Loucy (cell line): Measurements from ENCODE around the gene NPAT.
A peak's percentile ranks its signal among the peaks of the same experiment; 100 is the strongest.

Experiments used
- H2AFZ ChIP-seq: fragments of 200-600 bp; sonication (generic); 2 replicates; pipeline ENCODE4 v1.6.0; 2016; ENCODE audit warnings: antibody characterized with exemption, mild to moderate bottlenecking, low read length, moderate library complexity
- H3F3A ChIP-seq: fragments of 200-600 bp; 2 replicates; pipeline ENCODE4 v1.6.0; 2016; ENCODE audit warnings: antibody characterized with exemption, low read depth, mild to moderate bottlenecking
- H3K27me3 ChIP-seq: fragments of 200-600 bp; sonication (generic); 2 replicates; pipeline ENCODE4 v1.6.1; 2014; ENCODE audit warnings: low read length, mild to moderate bottlenecking; ENCODE audit not compliant: insufficient read depth, poor library complexity, severe bottlenecking
- H3K36me3 ChIP-seq: fragments of 200-600 bp; sonication (generic); 2 replicates; pipeline ENCODE4 v1.6.1; 2016; ENCODE audit warnings: low read length; ENCODE audit not compliant: insufficient read depth
- H3K4me1 ChIP-seq: fragments of 200-600 bp; sonication (generic); 2 replicates; pipeline ENCODE4 v1.5.1; 2014; ENCODE audit warnings: low read length, mild to moderate bottlenecking; ENCODE audit not compliant: insufficient read depth, poor library complexity, severe bottlenecking
- H3K4me2 ChIP-seq: fragments of 200-600 bp; sonication (generic); 2 replicates; pipeline ENCODE4 v1.6.0; 2014; ENCODE audit warnings: antibody characterized with exemption, low read length, low read depth, mild to moderate bottlenecking; ENCODE audit not compliant: poor library complexity, severe bottlenecking
- H3K4me3 ChIP-seq: fragments of 200-600 bp; sonication (generic); 2 replicates; pipeline ENCODE4 v1.5.1; 2014; ENCODE audit warnings: low read length, mild to moderate bottlenecking, mixed read lengths; ENCODE audit not compliant: poor library complexity, severe bottlenecking
- H3K79me2 ChIP-seq: fragments of 200-600 bp; sonication (generic); 2 replicates; pipeline ENCODE4 v1.6.1; 2014; ENCODE audit warnings: low read length; ENCODE audit not compliant: insufficient read depth
- H3K9ac ChIP-seq: fragments of 200-600 bp; sonication (generic); 2 replicates; pipeline ENCODE4 v1.6.0; 2014; ENCODE audit warnings: mild to moderate bottlenecking, low read depth, low read length, moderate library complexity; ENCODE audit not compliant: poor library complexity, severe bottlenecking
- H3K9me2 ChIP-seq: fragments of 200-600 bp; sonication (generic); replicated peaks from 2 replicates; pipeline ENCODE4 v1.6.1; 2016; ENCODE audit warnings: low read depth, low read length, mixed read lengths
- H3K9me3 ChIP-seq: fragments of 200-600 bp; sonication (generic); 2 replicates; pipeline ENCODE4 v1.6.1; 2014; ENCODE audit warnings: mild to moderate bottlenecking, antibody characterized with exemption, low read length, low read depth; ENCODE audit not compliant: insufficient read depth
- H4K20me1 ChIP-seq: fragments of 200-600 bp; sonication (generic); 2 replicates; pipeline ENCODE4 v1.6.0; 2014; ENCODE audit warnings: antibody characterized with exemption, low read length, mild to moderate bottlenecking; ENCODE audit not compliant: insufficient read depth, poor library complexity, severe bottlenecking
- EZH2phosphoT487 ChIP-seq: fragments of 200-600 bp; IDR thresholded peaks from 2 replicates; pipeline ENCODE4 v1.6.1; 2018; ENCODE audit warnings: antibody characterized with exemption, mild to moderate bottlenecking, moderate library complexity, borderline replicate concordance
- TF ChIP-seq, protein P1 (sequence below): fragments of 200-600 bp; sonication (generic); conservative IDR thresholded peaks from 2 replicates; pipeline ENCODE4 v1.5.1; 2014; ENCODE audit warnings: mild to moderate bottlenecking, antibody characterized with exemption, low read length

NPAT gene

DNA sequence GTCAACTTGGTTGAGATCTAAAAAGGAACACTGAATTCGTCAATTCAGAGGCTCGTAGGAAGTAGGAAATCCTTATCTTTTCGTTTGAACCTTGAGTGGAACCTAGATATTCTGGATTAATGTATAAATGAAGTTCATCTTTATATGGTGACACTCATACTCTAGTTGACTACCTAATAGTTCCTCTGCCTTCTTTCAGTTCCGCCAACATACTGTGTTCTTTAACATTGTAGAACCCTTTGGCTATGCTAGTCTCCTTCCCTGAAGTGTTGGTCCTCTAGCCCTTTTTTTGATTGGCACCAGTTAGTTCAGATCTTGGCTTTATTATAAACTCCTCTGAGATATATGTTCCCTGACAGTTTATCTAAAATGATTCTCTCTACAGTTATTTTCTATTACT lies 1.9 kb upstream of the NPAT start:
- Histone ChIP-seq H3K4me1 (peaks cover 46% of the 10 kb centered on the region), H3K36me3 (peaks cover 8% of the 10 kb centered on the region; the same call in 1 of the 2 replicates), H3K27me3 (no peaks in the 10 kb centered on the region), H3K4me2 (peak overlapping the region; percentile 93), H3K79me2 (peaks cover 65% of the 10 kb centered on the region), H3K9me2 (no peaks in the 10 kb centered on the region), H2AFZ (no peak overlapping the region), H3K4me3 (peak overlapping the region; percentile 96), H3K9me3 (no peaks in the 10 kb centered on the region), H3K9ac (peak overlapping the region; percentile 86), H4K20me1 (peaks cover 44% of the 10 kb centered on the region), H3F3A (no peaks in the 10 kb centered on the region)
- TF ChIP-seq, protein P1, sequence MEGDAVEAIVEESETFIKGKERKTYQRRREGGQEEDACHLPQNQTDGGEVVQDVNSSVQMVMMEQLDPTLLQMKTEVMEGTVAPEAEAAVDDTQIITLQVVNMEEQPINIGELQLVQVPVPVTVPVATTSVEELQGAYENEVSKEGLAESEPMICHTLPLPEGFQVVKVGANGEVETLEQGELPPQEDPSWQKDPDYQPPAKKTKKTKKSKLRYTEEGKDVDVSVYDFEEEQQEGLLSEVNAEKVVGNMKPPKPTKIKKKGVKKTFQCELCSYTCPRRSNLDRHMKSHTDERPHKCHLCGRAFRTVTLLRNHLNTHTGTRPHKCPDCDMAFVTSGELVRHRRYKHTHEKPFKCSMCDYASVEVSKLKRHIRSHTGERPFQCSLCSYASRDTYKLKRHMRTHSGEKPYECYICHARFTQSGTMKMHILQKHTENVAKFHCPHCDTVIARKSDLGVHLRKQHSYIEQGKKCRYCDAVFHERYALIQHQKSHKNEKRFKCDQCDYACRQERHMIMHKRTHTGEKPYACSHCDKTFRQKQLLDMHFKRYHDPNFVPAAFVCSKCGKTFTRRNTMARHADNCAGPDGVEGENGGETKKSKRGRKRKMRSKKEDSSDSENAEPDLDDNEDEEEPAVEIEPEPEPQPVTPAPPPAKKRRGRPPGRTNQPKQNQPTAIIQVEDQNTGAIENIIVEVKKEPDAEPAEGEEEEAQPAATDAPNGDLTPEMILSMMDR, result no peak
- TF ChIP-seq EZH2phosphoT487, result no peak

DNA sequence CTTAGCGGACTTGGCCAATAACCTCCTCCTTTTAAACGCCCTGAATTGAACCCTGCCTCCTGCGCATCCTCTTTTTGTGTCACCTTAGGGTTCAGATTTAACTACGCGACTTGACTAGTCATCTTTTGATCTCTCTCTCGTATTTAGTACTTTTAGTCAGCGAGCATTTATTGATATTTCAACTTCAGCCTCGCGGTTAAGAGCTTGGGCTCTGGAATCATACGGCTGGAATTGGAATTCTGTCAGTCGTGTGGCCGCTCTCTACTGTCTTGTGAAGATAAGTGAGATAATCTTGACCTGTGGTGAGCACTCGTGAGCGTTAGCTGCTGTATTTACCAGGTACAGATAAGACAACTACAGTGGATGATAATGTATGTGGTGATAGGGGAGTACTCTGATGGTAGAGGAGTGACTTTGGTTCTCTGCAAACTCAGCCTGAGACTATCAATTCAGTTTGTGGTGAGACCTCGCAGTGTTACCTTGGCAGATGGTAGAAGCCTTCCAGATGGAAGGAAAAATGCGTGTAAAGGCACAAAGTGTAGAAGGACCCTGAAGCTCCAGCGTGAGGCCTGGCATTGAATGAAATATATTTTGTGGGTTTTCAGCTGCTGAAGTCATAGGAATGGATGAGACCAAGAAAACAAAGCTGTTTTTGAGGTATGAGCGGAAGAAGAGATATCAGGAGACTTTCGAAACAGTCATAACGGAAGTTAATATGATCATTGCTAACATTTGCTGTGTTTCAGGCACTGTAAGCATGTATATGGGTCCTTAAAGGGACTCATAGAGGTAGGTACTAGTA lies 1.1 kb upstream of the NPAT start:
- H3K36me3 ChIP-seq, result peaks cover 2% of the 10 kb centered on the region; the same call in 1 of the 2 replicates
- no peaks in the 10 kb centered on the region for H3K9me2 ChIP-seq
- no peaks in the 10 kb centered on the region for H3K9me3 ChIP-seq
- peak overlapping the region; percentile 95 for H2AFZ ChIP-seq
- H3K27me3 ChIP-seq, result no peaks in the 10 kb centered on the region
- peak overlapping the region; percentile 93 for H3K4me2 ChIP-seq
- peak overlapping the region; percentile 86 for H3K9ac ChIP-seq
- H4K20me1 ChIP-seq, result peaks cover 49% of the 10 kb centered on the region
- H3K79me2 ChIP-seq, result peaks cover 74% of the 10 kb centered on the region
- no peaks in the 10 kb centered on the region for H3F3A ChIP-seq
- no peak for TF ChIP-seq EZH2phosphoT487
- TF ChIP-seq, protein P1, result no peak
- H3K4me1 ChIP-seq, result peaks cover 54% of the 10 kb centered on the region
- H3K4me3 ChIP-seq, result peak overlapping the region; percentile 96

DNA sequence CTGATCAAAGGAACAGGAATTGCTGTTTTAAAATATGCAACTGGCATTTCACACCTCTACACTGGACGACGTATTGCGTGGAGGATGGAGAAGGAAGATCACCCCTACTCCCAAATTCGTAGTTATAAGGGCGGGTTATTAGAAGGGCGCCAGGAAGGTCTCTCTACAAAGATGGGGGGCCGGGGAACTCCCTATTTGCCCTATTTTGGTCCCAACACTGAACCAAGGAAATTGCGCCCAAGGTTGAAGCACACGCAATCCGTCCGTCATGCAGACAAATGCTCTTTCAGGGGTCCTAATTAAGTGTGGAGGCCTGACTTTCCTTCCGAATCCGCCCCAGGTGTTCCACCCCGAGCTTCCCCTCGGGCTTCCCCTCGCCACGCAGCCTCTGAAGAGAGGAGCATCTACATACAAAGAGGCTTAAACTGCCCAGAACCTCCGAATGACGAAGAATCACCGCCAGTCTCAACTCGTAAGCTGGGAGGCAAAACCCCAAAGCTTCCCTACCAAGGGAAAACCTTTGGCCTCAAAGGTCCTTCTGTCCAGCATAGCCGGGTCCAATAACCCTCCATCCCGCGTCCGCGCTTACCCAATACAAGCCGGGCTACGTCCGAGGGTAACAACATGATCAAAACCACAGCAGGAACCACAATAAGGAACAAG lies 396 bp downstream of the NPAT start:
- Histone ChIP-seq H3K79me2 (peaks cover 89% of the 10 kb centered on the region), H3K4me1 (peaks cover 64% of the 10 kb centered on the region), H3K9ac (peak overlapping the region; percentile 94), H2AFZ (peak overlapping the region; percentile 89), H3K27me3 (no peaks in the 10 kb centered on the region), H3F3A (no peaks in the 10 kb centered on the region), H3K9me3 (no peaks in the 10 kb centered on the region), H3K9me2 (no peaks in the 10 kb centered on the region), H3K36me3 (no peaks in the 10 kb centered on the region), H4K20me1 (peaks cover 62% of the 10 kb centered on the region), H3K4me2 (peak overlapping the region; percentile 77), H3K4me3 (peak overlapping the region; percentile 96)
- no peak for TF ChIP-seq EZH2phosphoT487
- TF ChIP-seq, protein P1, result no peak
